PC-9 (cell line): ENCODE measurements around the gene RNF223. TPM values are rescaled to one million over a fixed set of nuclear protein-coding genes. Genes with fewer than 3 reads are reported as not detected.

Experiments used
- BruUV-seq: library from RNA; stranded (reverse); fragments of 400-500 nt; replicated peaks from 2 replicates; lab custom pipeline; 2021; lab: Mats Ljungman, UMichigan
- CTCF ChIA-PET: fragments of 300-600 bp; sonication (Branson Sonifier 250); formaldehyde crosslinking; loops from one replicate; lab custom pipeline; 2022; ENCODE audit warnings: antibody characterized with exemption; lab: Charles Lee
- POLR2A ChIA-PET: fragments of 300-600 bp; sonication (Branson Sonifier 250); formaldehyde crosslinking; loops from one replicate; lab custom pipeline; 2022; ENCODE audit warnings: antibody characterized with exemption; ENCODE audit not compliant: unreplicated experiment; lab: Charles Lee
- DNase-seq, 2 experiments: peaks; one replicate each; pipeline versions ENCODE4 v3.0.0 to v3.0.0-alpha.2; 2015 to 2022; ENCODE audit warnings: mixed read lengths in 1 of 2
- H2AFZ ChIP-seq: fragments of 200-600 bp; sonication (generic); 2 replicates; pipeline ENCODE4 v1.8.1; 2017; ENCODE audit warnings: antibody characterized with exemption
- H3F3A ChIP-seq: fragments of 200-600 bp; sonication (generic); 2 replicates; pipeline ENCODE4 v1.8.1; 2017; ENCODE audit warnings: antibody characterized with exemption, mild to moderate bottlenecking, low read depth; ENCODE audit not compliant: insufficient read depth
- H3K27ac ChIP-seq: fragments of 200-600 bp; sonication (generic); 2 replicates; pipeline ENCODE4 v1.6.1; 2016; ENCODE audit warnings: mixed run types
- H3K27me3 ChIP-seq: fragments of 200-600 bp; sonication (generic); 2 replicates; pipeline ENCODE4 v1.6.1; 2016; ENCODE audit warnings: low read depth, mixed run types; ENCODE audit not compliant: insufficient read depth
- H3K36me3 ChIP-seq: fragments of 200-600 bp; sonication (generic); 2 replicates; pipeline ENCODE4 v1.6.1; 2016; ENCODE audit warnings: low read depth, mixed run types
- H3K4me1 ChIP-seq: fragments of 200-600 bp; sonication (generic); replicated peaks from 2 replicates; pipeline ENCODE4 v1.6.1; 2016; ENCODE audit warnings: mixed run types; ENCODE audit not compliant: insufficient read depth
- H3K4me2 ChIP-seq: fragments of 200-600 bp; sonication (generic); 2 replicates; pipeline ENCODE4 v1.6.1; 2017; ENCODE audit warnings: mixed run types
- H3K4me3 ChIP-seq: fragments of 200-600 bp; sonication (generic); 2 replicates; pipeline ENCODE4 v1.6.1; 2016; ENCODE audit warnings: mixed run types
- H3K79me2 ChIP-seq: fragments of 200-600 bp; sonication (generic); 2 replicates; pipeline ENCODE4 v1.6.1; 2017; ENCODE audit warnings: low read depth, mixed run types
- H3K9me2 ChIP-seq: fragments of 200-600 bp; sonication (generic); 2 replicates; pipeline ENCODE4 v1.8.1; 2017; ENCODE audit warnings: mild to moderate bottlenecking; ENCODE audit not compliant: insufficient read depth
- H3K9me3 ChIP-seq: fragments of 200-600 bp; sonication (generic); 2 replicates; pipeline ENCODE4 v1.8.1; 2016; ENCODE audit warnings: low read depth; ENCODE audit not compliant: insufficient read depth
- H4K20me1 ChIP-seq: fragments of 200-600 bp; sonication (generic); 2 replicates; pipeline ENCODE4 v1.8.1; 2017; ENCODE audit not compliant: insufficient read depth
- CTCF ChIP-seq: fragments of 200-600 bp; sonication (generic); conservative IDR thresholded peaks from 2 replicates; pipeline ENCODE4 v1.6.1; 2017; ENCODE audit warnings: mixed run types, antibody characterized with exemption, mild to moderate bottlenecking, moderate library complexity
- EZH2 ChIP-seq: fragments of 200-600 bp; sonication (generic); IDR thresholded peaks from 2 replicates; pipeline ENCODE4 v1.8.0; 2017; ENCODE audit warnings: antibody characterized with exemption, low read depth
- intact Hi-C: fragments of 100-400 bp; cut with micrococcal nuclease; formaldehyde crosslinking; loops from one replicate; pipeline ENCODE4 v1.10.0; 2022; ENCODE audit not compliant: unreplicated experiment
- total RNA-seq: library from RNA; stranded (reverse); gene quantifications from 2 replicates; pipeline ENCODE4 v1.2.3, GENCODE V29; 2021

RNF223 gene
- total RNA-seq, 1 experiment from 2014 or later, result 3.6 TPM

- no peak for TF ChIP-seq EZH2
- Histone ChIP-seq H3K27ac (peak overlapping the region; percentile 87), H3K79me2 (peaks cover 33% of the 10 kb centered on the region), H2AFZ (no peak overlapping the region; the same call in 1 of the 2 replicates), H3K9me3 (no peaks in the 10 kb centered on the region), H3K9me2 (no peaks in the 10 kb centered on the region), H4K20me1 (no peaks in the 10 kb centered on the region), H3K4me1 (peaks cover 48% of the 10 kb centered on the region), H3F3A (peaks cover 67% of the 10 kb centered on the region), H3K27me3 (no peaks in the 10 kb centered on the region), H3K36me3 (no peaks in the 10 kb centered on the region), H3K4me3 (peak overlapping the region; percentile 86), H3K4me2 (peak overlapping the region; percentile 76)
- ChIA-PET CTCF (interaction anchor here (0.5 kb wide), 1 partner anchor 80 kb away, joined by 3 read pairs; no protein-coding TSS in a partner anchor), POLR2A (no interaction called here)
- BruUV-seq, result no TSS peak
- peak; percentile 86 to 93 for DNase-seq
- intact Hi-C loops, result no loop called here
Measured at GRCh38 chr1:1069056-1069710, 4.9 kb downstream of the RNF223 start.

- no TSS peak for BruUV-seq
Measured at GRCh38 chr1:1068517-1069055, 5.5 kb downstream of the RNF223 start.

GRCh38 chr1:1067860-1068516 lies 6.1 kb downstream of the RNF223 start:
- Histone ChIP-seq H4K20me1 (no peaks in the 10 kb centered on the region), H3K4me1 (peaks cover 51% of the 10 kb centered on the region), H3K9me2 (no peaks in the 10 kb centered on the region), H3K27me3 (no peaks in the 10 kb centered on the region), H2AFZ (peak overlapping the region; percentile 72; the same call in 1 of the 2 replicates), H3K27ac (peak overlapping the region; percentile 84), H3F3A (peaks cover 71% of the 10 kb centered on the region), H3K4me3 (peak overlapping the region; percentile 95), H3K79me2 (peaks cover 29% of the 10 kb centered on the region), H3K9me3 (no peaks in the 10 kb centered on the region), H3K4me2 (peak overlapping the region; percentile 100), H3K36me3 (no peaks in the 10 kb centered on the region)
- intact Hi-C loops, result no loop called here
- peak; percentile 71 to 77 for DNase-seq
- ChIA-PET POLR2A (interaction anchor here (0.5 to 1.1 kb wide), 2 partner anchors 54 to 95 kb away, joined by 4 read pairs; no protein-coding TSS in a partner anchor), CTCF (no interaction called here)
- no TSS peak for BruUV-seq
- TF ChIP-seq EZH2 (no peak), CTCF (no peak)

More at GRCh38 chr1:1068517-1069055, 5.5 kb downstream of the RNF223 start:
- peak overlapping the region; percentile 72; the same call in 1 of the 2 replicates for H2AFZ ChIP-seq
- peak overlapping the region; percentile 100 for H3K4me2 ChIP-seq
- H3K36me3 ChIP-seq, result no peaks in the 10 kb centered on the region
- H3F3A ChIP-seq, result peaks cover 71% of the 10 kb centered on the region
- H3K79me2 ChIP-seq, result peaks cover 33% of the 10 kb centered on the region
- POLR2A ChIA-PET, result no interaction called here
- CTCF ChIA-PET, result no interaction called here
- H3K27me3 ChIP-seq, result no peaks in the 10 kb centered on the region
- H3K27ac ChIP-seq, result peak overlapping the region; percentile 84
- peak; percentile 65 to 80 for DNase-seq
- no peaks in the 10 kb centered on the region for H3K9me3 ChIP-seq
- no peaks in the 10 kb centered on the region for H3K9me2 ChIP-seq
- no peaks in the 10 kb centered on the region for H4K20me1 ChIP-seq
- peak overlapping the region; percentile 95 for H3K4me3 ChIP-seq
- TF ChIP-seq CTCF, result no peak
- TF ChIP-seq EZH2, result no peak
- intact Hi-C loops, result no loop called here
- H3K4me1 ChIP-seq, result peaks cover 50% of the 10 kb centered on the region
